ENCODE data around the gene PTRH2. TPM values are rescaled to one million over a fixed set of nuclear protein-coding genes. Genes with fewer than 3 reads are reported as not detected.

Gene PTRH2
- total RNA-seq, 4 donors from 2014 or later = 11.7 to 60.2 (median 14.9) TPM

GRCh38 chr17:59730268-59730834, 23.1 kb upstream of the PTRH2 start:
- H3K36me3 ChIP-seq = peaks cover 0 to under 1% (median 0%) of the 10 kb centered on the region in 3 donors
- H3K9me3 ChIP-seq = no peaks in the 10 kb centered on the region
- no peak overlapping the region for H3K27ac ChIP-seq
- no peak overlapping the region for H3K4me3 ChIP-seq
- peaks cover 0 to 2% (median 0%) of the 10 kb centered on the region in 4 donors for H3K4me1 ChIP-seq
- no peak for TF ChIP-seq POLR2A (IDR thresholded peaks at IDR 0.05)
- TF ChIP-seq CTCF (IDR thresholded peaks at IDR 0.05) = no peak
- no peaks in the 10 kb centered on the region for H3K27me3 ChIP-seq
- DNase-seq = no peak

- no peak for DNase-seq
- Histone ChIP-seq H3K4me1 (peaks cover 0 to 18% (median 0%) of the 10 kb centered on the region in 4 donors), H3K4me3 (no peak overlapping the region), H3K9me3 (no peaks in the 10 kb centered on the region), H3K27ac (no peak overlapping the region), H3K36me3 (no peaks in the 10 kb centered on the region), H3K27me3 (no peaks in the 10 kb centered on the region)
- no peak for TF ChIP-seq CTCF (IDR thresholded peaks at IDR 0.05)
- no peak for TF ChIP-seq POLR2A (IDR thresholded peaks at IDR 0.05)
Observed at GRCh38 chr17:59727817-59728533, 20.7 kb upstream of the PTRH2 start.

DNA sequence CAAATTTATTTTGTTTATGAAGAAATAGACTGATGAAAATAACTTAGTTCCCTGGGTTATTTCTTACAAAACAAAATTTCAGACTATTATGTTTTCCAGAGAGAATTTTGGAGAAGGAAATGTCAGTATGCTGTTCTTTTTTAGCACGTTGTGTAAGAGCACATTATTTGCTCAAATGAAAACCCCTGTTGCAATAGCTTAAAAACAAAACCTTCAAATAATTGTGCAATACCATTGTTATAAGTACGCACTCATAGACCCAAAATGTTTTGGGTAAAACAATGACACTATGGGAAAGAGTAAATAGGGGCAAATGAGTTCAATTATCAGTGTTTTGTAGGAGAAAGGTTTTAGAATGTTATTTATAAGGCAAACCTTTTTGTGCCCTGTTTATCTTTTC, 18.5 kb upstream of the PTRH2 start:
- H3K27ac ChIP-seq = peak overlapping the region in 1 of 4 donors; percentile 50
- H3K27me3 ChIP-seq = no peaks in the 10 kb centered on the region
- H3K9me3 ChIP-seq = no peaks in the 10 kb centered on the region
- H3K4me1 ChIP-seq = peaks cover 0 to 26% (median 0%) of the 10 kb centered on the region in 4 donors
- DNase-seq = no peak
- no peak overlapping the region for H3K4me3 ChIP-seq
- H3K36me3 ChIP-seq = no peaks in the 10 kb centered on the region
- TF ChIP-seq POLR2A (IDR thresholded peaks at IDR 0.05) = no peak
- TF ChIP-seq CTCF (IDR thresholded peaks at IDR 0.05) = no peak

DNA sequence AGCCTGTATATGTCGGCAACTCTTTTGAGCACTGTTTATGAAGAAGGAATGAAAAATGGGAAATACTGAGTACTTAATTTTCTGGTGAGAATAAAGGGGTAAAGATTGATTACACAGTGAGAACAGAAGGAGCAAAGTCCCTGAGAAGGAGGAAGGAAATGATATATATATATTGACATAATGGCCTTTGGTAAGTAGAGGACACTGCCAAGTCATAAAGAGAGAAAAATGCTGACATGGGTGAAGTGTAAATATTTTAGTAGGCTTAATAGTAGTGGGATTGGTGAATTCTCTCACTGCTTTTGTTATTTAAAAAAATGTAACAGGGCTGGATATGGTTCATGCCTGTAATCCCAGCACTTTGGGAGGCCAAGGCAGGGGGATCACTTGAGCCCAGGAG, 16.4 kb upstream of the PTRH2 start:
- TF ChIP-seq CTCF (IDR thresholded peaks at IDR 0.05) = no peak
- no peak for TF ChIP-seq POLR2A (IDR thresholded peaks at IDR 0.05)
- peak overlapping the region in 3 of 4 donors; percentile 57 to 83 (median 79) for H3K27ac ChIP-seq
- H3K9me3 ChIP-seq = no peaks in the 10 kb centered on the region
- DNase-seq = no peak
- no peaks in the 10 kb centered on the region for H3K36me3 ChIP-seq
- no peaks in the 10 kb centered on the region for H3K27me3 ChIP-seq
- peak overlapping the region in 2 of 4 donors; percentile 25 to 29 for H3K4me3 ChIP-seq
- H3K4me1 ChIP-seq = peaks cover 0 to 26% (median 0%) of the 10 kb centered on the region in 4 donors

DNA sequence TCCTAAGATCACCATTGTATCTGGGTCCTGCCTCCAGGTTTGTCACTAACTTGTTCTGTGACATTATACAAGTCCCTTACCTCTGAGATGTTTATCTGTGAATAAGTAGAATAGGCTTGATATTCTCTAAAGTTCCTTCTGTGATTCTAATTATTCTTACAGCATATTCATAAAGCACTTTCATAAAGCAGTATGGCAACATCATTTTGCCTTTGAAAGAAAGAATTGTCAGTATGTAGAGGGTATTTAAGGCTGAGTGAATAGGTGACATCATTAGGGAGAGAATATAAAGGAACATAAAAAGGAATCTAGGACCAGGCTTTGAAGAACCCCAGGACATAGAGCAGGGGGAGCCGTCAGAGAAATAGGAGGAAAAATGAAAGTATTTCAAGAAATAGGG, 15.8 kb upstream of the PTRH2 start:
- Histone ChIP-seq H3K4me1 (peaks cover 0 to 26% (median 0%) of the 10 kb centered on the region in 4 donors), H3K27me3 (no peaks in the 10 kb centered on the region), H3K4me3 (peak overlapping the region in 2 of 4 donors; percentile 25 to 29), H3K9me3 (no peaks in the 10 kb centered on the region), H3K27ac (peak overlapping the region in 3 of 4 donors; percentile 57 to 83 (median 79)), H3K36me3 (no peaks in the 10 kb centered on the region)
- TF ChIP-seq CTCF (IDR thresholded peaks at IDR 0.05) (no peak), POLR2A (IDR thresholded peaks at IDR 0.05) (no peak)
- no peak for DNase-seq
